GM18868 (cell line): Measurements from ENCODE around the gene DMRT1.

Experiments used
- ATAC-seq: cut with Tn5 transposase; IDR thresholded peaks from one replicate; pipeline ENCODE4 v1.9.1; 2021; ENCODE audit warnings: mild to moderate bottlenecking, moderate library complexity; ENCODE audit not compliant: unreplicated experiment

Gene DMRT1

DNA sequence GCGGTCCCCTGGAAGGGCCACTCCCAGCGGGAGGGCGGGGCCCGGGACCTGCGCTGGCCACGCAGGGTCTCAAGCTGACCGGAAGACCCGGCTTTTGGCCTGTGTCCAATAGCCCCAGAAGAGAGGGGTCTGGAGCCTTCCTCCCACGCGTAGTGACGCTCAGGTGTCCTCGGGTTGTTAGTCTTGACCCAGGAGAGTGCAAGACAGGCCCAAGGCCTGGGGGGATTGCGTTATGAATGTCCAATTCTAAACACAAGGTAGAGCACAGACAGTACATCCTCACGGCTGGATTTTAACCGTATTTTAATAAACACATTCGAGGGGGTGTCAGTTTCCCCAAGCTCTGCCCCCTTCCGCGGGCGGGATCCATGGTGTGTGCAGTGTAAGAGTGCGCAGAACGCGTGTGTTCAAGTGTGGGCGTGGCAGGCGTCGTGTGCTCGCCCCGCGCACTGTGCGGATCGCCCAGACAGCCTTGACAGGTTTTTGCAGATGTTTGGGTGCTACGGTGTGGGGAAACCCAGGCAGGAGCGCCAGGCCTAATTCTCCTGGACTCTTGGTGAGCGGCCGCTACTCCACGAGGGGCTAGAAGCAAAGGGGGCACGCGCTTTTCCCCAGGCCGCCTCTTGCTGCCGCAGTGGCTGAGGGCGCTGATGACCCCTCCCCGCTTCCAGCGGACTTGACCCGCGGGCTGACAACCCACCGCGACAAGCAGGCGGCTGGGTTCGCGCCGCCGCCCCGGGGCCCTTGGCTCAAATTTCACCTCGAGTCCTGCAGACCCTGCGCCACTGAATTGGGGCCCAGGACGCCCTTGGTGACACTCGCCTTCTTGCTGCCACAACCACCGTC is 128.9 kb downstream of the DMRT1 start:
- no peak for ATAC-seq

DNA sequence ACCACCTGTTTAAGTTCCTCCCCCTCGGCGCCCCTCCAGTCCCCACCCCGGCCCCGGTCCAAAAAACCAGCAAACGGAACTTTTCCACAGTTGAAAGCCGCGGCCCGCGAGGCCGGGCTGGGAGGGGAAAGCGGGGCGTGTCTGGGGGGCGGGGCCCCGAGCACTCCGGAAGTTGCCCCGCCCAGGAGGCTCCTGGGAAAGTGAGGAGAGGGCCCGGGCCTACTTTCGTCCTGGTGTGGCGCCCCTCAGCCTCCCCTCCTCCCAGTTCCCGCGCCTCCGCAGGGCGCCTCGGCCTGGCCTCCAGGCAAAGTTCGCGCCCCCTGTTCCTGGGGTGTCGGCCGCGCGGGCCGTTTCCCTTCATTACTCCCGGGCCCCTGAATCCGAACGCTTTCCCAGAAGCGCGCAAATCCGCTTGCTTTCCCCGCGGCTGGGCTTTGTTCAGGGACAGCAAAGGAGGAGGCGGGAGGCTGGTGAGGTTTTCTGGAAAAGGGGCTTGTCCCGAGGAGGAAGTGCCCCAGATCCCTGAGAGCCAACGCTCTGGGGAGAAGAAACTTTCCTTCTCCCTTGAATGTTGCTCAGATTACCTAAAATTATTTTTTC is 130.5 kb downstream of the DMRT1 start:
- ATAC-seq, result no peak

DNA sequence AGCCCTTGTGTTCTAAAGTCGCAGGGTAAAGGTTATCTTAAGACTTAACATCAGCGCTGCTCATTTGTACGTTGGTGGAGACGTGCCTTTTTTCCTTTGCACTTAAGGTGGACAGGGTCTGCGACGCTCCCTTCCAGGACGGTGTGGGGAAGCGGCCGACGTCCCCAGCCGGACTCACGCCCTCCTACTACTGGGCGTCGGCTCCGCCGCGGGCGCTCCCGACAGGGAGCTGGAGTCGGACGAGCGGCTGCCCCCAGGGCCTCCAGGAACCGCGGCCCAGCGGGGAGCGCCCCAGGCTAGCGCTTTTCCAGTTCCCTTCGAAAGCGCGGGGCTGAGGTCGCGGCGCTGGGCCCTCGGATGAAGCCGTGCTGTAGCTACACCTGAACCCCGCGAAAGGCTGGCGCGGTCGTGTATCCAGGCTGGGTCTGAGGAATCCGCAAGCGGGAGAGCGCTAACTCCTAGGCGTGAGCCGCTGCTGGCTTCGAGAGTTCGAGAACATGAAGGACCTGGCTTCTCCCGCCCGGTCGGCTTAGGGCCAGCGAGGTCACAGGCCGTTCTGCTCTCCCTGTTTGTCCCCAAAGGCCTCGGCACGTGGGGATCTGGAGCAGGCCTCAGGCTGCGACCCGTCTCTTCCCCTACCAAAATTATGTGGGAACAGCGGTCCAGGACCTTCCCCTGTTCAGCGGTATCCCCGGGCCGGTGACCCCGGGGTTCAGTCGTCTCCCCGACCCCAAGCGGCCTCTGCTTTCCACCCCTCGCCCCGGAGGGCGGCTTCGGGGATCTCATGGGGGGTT is 131.2 kb downstream of the DMRT1 start:
- no peak for ATAC-seq

DNA sequence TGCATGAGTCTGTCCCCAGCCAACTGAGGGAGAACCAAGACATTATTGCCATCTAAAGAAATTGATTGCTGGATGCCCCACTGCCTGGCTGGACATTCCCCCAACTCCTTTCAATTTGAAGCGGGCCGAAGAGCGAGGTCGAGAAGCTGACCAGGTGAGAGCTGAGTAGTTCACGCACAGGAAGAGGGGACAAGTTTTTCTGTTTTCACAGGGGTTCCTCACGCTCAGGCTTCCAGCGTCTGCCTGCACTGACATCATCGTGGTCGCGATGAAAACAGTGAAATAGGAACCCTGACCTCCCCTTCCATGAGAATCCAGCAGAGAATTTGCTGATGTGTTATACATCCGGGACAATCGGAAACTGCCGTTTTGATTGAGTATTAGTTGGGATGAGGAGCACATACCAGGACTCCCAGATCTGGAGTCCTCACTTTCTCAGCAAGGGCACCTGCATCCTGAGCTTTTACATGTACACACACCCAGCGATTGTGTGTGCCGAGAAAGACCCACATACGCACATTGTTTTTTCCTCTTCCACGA is 131.9 kb downstream of the DMRT1 start:
- ATAC-seq, result no peak

DNA sequence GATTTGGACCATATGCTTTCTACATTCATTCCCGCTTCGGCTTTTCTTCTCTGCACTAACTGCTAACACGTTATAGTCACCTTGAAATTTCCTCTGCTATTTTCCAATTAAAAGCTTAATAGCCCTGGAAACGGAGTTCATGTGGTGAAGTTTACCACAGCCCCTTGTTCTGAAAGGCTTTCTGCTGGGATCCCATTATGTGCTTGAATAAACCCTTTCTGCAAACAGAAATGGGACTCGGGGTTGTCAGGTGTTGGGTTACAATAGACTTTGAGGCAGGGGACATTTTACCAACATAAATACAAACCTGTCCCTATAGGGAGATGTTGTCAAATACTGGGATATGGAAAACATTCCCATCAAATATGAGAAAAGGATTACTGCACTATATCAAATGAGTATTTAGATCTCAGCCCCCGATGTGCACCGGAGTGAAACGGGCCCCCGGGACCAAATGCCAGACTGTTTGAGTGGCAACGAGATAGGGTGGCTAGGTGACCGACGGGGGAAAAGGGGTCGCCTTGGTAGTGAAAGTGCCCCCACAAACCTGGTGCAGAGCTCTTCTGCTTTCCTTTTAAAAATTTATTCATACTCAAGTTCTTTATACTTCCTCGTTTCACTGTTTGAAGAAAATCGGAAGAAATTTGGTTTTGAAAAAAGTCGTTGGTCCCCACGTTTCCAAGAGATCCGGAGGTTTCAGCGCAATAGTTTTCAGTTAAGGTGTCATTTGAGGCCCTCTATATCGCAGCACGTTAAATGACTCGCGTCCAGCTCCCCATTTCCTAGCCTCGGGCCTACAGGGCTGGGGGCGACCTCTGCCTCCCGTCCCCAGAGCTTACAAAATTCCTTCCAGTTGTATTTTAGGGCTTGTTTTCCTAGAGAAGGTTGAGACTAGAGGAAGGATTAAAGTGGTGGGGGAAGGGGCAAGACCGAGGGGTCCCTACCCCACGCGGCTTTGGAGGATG is 132.8 kb downstream of the DMRT1 start:
- no peak for ATAC-seq

DNA sequence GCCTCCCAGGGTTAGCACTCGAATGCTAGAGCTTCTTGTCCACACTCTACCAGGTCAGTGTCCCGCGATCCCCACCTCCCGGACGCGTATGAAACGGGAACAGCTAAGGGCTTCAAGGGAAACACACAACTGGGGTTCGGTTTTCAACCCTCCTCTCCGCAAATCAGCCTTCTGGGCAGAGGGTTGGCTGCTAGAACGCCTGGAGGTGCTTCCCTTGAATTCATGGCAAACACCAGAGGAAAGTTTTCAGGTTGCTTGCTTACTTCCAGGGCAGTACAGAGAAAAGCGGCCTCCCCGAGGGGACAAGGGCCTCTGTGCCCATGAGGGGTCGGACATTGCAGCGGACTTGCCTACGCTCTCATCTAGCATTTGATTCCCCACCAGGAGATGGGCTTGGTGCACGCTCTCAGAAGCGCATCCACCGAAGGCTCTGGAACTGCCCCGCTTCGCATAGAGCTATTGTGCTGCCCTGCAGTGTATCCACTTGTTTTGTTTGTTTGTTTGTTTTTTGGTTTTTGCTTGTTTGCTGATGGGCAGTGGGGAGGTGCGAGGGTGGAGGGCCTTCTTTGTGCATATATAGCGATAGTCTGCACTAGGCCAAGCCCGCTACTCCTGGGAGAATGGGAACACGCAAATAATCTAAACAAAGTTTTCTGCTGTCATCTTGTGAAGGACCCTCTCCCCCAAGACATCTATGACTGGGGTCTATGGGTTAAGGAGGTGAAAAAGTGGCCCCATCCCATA is 133.7 kb downstream of the DMRT1 start:
- no peak for ATAC-seq

DNA sequence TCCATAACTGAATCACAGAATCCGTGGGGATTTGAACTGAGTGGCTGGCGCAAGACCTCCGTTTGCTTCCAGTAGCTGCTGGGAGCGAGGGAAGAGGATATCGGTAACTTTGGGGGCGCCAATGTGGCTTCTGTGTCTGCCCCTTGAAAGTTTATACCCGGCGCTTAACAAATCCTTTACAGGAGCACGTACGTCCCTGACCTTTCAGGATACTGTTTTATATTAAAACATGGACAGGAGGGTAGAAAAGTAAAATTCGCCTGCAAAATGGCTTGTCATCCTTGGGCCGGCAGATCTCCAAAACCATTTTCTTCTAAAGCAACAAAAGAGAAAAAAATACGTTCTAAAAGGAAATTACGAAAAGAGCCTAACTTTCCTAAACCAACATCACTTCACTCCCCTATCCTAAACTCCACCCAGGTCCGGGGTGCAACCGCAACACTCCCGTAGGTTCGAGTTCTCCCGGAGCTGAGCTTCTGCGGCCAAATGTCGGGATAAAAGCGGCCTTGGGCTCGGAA is 134.3 kb downstream of the DMRT1 start:
- no peak for ATAC-seq

DNA sequence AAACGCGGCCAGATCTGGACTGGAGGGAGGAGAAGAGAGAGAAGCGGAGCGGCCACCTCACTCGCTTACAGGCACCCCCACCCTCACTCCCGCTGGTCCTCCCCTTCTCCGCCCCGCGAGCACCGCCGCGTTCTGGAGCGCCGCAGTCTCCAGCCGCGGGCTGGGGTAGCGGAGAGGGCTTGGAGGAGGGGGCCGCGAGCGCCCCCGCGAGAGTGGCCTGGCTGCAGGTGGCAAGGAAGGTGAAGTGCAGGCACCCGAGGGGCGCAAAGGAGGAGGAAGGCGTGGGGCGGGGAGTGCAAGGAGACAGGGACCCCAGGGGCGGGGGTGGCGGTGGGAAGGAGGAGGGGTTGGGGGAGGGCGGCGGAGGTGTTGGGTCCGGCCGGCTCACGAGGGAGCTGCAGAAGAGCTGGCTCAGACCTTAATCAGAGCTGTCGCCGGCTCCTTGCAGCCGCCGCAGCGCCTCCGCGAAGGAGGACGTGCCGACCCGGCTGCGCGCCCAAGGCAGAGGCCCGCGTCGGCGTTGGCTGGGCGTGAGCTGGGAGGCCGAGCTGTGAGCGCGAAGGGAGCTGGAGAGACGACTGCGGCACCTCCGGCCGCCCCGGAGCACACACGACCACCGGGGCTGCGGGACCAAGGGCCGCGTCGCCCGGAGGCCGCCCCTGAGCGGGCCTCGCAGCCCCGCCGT is 134.9 kb downstream of the DMRT1 start, which contains the start of gene DMRT3:
TSS of gene DMRT3 (plus strand) at position 398 of the 685 bp plus-strand sequence. CDS start 347 bp downstream, outside the sequence.
- ATAC-seq, result no peak

DNA sequence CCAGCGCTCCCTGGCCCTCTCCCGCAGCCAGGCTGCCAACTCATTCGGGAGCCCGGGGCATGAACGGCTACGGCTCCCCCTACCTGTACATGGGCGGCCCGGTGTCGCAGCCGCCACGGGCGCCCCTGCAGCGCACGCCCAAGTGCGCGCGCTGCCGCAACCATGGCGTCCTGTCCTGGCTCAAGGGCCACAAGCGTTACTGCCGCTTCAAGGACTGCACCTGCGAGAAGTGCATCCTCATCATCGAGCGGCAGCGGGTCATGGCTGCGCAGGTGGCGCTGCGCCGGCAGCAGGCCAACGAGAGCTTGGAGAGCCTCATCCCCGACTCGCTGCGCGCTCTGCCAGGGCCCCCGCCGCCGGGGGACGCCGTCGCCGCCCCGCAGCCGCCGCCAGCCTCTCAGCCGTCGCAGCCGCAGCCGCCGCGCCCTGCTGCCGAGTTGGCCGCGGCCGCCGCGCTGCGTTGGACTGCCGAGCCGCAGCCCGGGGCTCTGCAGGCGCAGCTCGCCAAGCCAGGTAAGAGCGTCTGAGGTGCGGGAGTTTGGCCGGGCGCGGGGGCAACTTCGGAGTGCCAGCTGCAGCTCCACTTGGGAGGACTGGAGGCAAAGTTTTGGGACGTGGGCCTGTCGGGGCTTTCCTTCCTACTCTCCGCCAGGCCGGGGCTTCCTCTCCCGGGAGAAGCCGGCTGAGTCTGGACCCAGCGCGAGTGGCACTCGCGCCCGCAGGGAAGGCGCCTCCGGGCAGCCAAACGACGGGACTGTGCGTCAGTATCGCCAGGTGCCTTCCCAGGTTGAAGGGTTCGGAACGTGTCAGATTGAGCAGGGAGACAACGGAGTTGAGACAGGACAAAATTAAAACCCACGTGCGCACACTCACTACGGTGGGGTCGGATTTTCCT is 135.7 kb downstream of the DMRT1 start:
- ATAC-seq, result no peak

DNA sequence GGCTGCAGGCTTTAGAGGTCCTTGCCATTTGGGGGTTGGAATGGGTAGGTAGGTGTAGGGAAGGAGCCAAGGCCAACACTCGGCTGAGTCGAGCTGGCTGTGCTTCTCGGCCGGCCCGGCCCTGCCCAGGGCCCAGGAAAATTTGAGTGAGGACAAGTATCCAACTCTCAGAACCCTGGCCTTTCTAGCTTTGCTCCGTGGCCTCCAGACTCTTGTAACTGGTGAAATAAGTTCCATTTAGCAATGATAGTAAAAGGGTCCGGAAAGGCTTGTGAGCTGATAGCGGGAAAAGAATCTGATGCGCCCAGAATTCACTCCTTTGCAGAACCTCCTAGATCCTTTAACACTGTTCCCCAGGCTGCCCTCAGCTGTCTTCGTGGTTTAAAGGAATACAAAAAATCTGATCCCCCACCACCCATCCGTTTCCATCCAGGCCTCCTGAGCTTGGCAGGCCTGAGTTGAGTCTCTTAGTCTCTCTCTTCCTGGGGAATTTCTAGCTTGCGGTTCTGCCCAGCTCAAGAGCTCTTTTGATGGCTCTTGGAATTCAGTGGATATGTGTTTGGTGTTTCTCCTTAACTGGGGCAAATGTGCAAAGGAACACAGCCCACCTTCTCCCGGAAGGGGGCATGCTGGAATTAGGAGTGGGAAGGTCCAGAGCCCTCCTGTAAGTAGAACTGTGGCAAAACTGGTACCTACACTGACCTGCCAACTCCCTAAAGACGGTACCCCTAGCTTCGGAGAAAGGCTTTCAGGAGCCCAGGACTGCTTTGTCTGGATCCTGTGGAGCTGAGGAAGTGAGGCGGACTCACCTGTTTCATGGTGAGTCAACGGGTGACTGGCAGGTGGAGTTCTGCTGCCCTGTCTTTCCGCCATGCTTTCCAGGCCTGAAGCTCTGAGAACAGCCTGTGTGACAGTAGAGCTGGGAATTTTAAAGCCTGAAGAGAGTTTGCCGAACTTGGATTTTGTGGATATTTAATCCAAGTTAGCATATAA is 136.6 kb downstream of the DMRT1 start:
- ATAC-seq, result no peak

DNA sequence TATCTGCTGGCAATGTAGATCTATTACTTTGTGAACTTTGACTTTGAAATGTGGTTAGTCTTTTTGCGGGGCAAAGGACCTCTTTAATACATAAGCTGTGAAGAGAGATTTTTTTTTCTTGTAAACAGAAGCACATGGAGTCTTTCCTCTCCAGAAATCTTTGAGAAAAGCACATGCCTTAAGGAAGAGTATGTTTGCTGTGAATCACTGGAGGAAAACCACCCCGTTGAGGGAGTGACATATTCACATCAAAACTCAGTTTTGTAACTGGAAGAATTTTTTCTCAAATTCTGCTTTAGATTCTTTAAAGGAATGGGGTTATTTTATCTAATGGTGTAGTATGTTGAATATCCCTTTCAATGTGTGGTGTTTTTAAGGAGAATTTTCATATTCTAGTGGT is 138.5 kb downstream of the DMRT1 start:
- ATAC-seq, result no peak

DNA sequence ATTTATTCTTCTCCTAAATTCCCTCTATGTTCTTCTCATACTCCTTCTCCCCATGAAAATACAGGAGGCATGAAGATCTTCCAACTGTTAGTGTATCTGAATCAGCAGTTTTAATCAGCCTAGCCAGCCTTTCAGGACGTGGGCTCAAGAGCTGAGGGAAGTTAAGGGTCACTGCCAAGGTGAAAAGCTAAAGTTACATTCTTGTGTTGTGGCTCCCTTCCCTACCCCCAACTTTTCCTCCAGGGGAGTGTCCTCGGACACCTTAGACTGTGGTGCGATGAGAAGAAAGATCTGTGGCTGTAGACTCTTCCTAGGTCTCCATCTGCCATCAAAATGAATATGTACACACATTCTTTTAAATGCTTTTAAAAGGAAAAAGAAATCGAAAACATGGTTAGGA is 139.1 kb downstream of the DMRT1 start:
- no peak for ATAC-seq

DNA sequence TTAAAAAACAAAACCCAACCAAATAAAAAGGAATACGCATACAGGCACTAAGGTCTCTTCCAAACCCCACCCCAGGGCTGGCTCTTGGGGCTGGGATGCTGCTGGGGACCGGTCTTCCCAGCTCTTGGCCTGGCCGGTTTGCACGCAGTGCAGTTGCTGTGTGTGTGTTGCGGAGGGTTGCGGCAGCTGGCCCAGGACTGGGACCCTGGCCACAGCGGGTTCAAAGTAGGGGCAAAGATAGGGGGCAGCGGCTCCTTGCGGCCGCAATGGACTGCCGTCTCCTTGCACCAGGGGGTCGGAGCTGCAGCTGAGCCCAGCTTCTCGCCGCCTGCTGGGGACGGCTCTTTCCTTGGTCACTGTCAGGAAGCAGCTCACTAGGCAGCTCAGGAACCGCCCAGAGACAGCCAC is 140.0 kb downstream of the DMRT1 start:
- ATAC-seq, result no peak

DNA sequence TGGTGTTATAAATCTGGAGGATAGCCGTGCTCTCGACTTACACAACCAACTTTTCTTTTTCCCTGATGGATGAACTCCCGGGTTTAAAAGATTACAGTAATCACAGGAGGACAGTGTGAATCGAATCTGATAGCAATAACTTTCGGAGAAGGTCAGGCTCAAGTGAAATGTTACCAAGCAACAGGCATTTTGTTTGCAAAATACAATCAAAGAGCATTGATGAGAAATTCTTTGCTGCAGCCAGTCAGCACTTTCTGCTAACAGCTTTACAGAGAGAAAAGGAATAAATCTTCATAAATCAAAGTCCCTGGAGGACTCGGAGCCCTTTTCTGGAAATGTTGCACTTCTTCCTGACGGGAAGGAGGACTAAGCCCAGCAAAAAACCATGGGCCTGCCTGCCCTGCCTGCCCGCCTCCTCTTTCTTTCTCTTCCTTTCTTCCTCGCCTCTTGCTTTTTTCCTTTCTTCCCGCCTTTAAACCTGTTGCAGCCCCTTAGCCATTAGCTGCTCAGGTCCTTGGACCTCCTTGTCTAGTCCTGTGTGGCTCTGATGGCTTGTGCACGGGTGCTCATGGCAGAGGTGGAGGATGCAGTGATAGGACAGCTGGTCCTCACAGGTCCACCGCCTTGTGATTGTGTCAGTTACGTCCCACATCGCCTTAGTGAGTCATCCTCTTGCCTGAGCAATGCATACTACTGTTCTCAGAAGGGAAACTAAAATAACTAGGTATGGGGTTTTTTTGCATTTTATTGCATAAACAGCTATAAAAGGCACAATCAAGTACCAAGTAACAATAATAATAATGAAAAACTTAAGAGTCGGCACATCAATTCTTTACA is 141.1 kb downstream of the DMRT1 start:
- no peak for ATAC-seq

DNA sequence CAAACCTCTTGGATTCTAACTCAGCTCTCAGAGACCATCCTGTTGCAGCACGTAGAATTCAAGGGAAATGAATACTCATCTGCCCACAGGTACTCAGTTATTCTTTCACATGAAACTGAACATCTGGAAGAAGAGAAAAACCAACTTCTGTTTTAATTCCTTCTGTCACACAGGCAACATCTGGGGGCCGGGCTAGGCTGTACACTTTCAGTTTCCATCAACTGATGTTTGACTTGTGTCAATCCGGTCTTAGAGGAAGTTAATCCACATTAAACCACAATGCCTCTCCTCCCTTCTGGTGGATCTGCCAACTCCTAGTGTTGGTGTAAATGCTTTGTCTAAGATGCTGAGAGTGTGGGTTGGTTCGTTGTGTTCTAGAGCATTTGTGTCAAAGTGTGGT is 152.5 kb downstream of the DMRT1 start:
- ATAC-seq, result peak; percentile 87

DNA sequence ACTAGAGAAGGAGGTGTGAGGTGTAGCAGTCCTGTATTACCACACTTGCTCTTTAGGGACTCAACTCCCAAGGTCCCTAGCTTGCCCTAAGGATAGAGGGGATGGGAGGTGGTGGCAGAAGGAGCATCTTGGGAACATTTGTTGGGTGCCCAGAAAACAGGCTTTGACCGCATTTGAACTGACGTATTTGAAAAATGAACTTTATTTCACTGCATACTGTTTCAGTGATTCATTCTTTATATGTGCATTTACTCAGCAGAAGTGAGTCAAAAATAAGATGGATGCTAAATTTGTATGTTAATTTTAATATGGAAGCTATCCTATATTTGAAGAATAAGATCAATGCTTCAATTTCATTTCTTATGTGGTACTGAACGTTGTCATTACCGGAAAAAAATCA is 153.7 kb downstream of the DMRT1 start:
- no peak for ATAC-seq
